NCI-H2107 treated with DMSO at 0.1 percent for 48 hours (cell line): ENCODE data around the gene FAM217A.
A peak's percentile ranks its signal among the peaks of the same experiment; 100 is the strongest.
"Not testable (repeated sequence)": the region's sequence is repeated elsewhere in the genome, so short reads cannot be mapped to it uniquely, and the experiment has no call there.

Experiments used
- DNase-seq: peaks from one replicate; lab custom pipeline; 2025; ENCODE audit not compliant: unreplicated experiment; lab: John Stamatoyannopoulos, UW

FAM217A gene, protein sequence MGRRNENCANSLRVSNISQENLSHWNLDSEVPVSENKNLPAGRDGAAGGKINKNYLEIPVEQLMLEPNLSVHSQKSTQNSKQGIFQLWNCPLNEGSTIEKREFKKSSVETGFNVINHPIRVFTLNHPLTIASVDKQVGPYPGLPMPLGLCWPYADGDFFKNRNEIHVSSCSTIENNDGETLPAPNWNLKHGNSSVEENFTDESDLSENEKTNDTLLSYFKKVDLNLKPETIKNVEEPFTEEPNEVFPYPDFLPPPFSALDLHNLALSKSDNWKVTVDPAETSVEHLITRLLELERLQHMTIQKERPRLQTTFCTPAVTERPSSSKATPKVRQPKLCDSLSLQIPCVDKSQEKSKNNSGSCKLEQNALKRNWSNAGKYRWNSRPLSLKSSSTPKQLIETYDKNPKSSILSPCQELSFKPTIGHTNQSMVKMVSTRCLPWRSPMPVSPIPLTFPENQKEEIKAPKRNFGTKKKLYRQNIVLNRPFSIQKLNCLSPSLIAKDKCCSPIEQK

DNA sequence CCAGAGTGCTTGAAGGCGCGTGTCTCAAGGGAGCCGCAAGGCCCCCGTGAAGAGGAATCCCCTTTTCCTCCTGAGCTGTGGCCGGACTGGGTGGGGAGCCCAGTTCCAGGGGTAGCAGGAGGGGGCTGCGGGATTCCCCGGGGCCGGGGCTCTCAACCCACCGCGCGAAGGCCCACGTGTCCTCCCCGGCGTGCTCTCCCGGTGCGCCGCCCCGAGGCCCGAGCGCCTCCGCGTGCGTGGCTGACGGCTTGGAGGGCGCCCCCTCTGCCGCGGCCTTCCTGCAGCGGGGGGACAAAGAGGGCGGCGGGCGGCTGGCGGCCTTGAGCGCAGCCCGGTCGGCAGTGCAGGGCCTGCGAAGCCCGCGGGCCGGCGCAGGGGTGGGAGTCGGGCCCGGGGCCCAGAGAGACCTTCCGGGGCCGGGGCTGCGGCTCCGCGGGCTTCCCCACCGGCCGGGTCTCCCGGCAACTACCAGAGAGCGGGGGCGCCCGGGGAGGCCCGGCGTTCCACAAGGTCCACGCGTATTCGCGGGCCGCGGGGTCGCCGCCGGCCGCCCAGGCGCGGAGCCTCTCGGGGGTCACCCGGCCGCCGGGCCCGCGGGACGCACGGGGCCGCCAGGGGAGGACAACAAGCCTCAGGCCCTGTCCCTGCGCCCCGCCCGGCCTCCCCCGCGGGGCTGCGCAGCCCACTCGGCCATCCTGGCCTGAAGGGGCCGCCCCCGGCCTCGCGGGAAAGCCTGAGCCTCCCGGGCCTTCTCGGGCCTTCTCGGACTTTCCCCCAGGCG is at the start of gene FAM217A:
Gene FAM217A (minus strand): TSS at position 447 of the 781 bp plus-strand sequence. CDS start 1,723 bp downstream, outside the sequence.
- DNase-seq, result no peak

DNA sequence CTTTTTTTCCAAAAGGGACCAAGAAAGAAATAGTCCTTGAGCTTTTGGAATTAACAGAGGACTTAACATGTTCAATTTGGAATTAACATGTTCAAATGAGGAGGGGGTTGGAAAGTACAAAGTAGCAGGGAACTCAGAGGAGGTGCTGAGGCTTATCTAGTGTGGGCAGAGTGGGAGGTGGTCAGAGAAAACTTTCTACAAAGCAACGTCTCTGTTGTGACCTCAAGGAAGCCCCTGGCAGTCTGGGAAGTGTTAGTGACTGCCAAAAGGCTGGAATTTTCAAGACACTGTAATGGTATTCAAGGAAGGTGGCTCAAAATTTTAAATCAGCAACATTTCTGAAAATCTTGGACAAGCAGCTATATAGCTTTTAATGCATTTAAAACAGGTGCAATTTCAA is 49.1 kb upstream of the FAM217A start:
- DNase-seq, result no peak

DNA sequence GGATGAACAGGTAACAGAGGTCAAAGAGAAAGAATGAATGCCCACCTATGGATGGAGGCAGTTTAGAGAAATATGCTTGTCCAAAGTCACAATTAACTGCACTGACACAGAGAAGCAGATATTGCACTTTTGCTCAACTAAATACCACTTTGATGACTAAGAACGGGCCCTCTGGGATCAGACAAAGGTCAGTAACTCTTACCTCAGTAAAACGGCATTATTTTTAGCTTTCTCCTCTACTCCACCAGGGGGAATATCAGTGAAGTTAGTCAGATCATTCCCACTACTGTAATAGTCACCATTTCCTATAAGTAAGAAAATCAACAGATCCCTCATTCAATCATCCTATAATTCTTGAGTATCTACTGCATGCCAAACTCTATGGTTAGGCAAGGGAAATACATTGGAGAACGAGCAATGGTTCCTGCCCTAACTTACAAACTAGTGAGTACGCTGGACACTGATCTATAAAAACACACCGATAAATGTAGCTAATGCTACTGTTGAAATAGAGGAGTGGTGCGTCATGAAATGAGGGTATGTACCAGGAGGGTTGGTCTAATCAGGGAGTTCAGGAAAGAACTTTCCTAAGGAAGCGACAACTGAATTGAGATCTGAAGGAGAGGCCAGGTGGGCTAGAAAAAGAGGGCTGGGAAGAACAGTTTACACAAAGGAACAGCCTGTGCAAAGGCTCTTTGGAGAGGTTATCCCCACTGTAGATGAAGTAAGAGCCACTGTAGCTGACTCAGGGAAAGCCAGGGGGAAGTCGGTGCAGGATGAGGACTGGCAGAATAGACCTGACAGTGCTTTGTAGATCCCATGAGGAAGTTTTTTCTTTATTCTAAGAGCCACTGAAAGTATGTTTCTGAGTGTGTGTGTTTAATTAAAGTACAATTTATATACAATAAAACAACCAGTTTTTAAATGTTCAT is 47.3 kb upstream of the FAM217A start:
- DNase-seq, result no peak

DNA sequence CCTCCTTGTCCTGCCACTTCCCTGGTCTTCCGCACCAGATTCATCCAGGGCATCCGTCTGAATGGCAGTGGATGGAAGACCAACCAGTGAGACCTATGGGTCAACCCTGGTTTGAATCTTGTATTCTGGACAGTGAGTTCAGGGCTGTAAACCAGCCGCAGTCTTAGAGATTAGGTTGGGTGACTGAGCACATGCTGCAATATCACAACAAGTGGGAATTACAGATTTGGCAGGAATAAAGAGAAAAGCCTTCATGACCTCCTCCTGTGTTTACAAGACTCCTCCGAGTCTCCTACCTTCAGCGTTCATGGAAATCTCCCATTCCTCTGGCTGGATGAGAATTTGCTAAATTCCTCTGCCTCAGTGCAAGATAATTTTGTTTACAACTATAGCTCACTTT is 46.6 kb upstream of the FAM217A start:
- DNase-seq, result no peak

DNA sequence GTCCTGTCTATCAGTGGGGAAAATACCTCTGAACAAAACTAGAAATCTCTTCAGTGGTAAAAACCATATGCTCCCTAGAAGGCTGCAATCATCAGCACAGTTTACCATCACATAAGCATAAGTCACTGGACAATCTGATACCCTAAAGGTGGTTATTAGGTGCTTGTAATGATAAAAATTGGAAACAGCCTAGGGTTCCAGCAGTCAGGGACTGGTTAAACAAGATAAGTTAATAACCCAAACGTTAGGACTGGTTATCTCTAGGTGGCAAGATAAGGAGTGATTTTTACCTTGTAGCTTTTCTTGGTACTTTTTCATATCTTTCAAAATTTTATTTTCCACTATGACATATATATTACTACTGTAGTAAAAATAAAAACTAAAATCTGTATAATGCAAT is 45.4 kb upstream of the FAM217A start:
- DNase-seq, result no peak

DNA sequence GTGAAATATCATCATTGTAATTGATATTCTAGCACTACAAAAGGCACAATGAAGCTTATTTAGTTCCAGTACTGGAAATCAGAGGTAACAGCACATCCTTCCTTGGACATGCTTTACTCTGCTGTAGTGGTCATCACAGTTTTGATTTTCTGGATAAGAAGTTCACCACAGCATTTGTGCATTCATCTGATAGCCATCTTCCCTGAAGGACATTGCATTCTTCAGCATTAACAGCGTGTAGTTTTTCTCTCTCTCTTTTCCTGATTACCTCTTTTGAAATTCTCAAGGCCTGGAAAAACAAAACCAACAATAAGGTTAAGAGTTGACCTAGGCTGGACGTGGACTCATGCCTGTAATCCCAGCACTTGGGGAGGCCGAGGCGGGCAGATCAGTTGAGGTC is 36.8 kb upstream of the FAM217A start:
- DNase-seq, result no peak

DNA sequence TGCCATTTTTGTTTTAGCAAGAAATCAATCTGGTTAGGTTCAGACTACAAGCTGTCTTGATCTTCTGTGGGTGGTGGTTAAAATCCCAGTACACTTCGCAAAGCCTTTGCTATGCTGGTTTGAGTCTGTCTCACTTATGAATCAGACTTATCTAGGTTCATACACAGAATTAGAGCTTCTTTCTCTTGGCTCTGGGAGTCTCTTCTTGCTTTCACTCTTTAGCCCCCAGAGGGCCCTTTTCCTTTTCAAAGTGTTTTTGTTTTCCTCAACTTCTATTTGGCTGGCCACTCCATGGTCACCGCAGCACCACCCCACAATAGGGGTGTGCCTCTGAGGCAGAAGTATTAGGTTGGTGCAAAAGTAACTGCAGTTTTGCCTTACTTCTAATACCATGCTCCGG is 35.2 kb upstream of the FAM217A start:
- no peak for DNase-seq

DNA sequence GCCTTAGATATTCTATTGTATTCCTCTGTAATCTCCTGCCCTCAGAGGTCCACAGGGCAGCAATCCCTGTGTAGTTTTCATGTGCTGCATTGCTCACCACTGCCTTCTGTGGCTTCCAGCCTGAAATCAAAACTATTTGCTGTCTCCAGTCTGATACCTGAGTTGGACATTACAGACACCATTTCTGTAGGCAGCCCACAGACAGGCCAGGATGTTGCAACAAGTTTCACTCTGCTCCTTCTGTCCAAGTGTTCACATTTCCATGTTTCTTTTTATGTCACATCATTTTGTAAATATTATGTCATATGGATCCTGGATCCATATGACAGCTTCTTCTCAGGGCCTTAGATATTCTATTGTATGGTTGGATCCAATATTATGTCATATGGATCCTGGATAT is 34.7 kb upstream of the FAM217A start:
- no peak for DNase-seq

DNA sequence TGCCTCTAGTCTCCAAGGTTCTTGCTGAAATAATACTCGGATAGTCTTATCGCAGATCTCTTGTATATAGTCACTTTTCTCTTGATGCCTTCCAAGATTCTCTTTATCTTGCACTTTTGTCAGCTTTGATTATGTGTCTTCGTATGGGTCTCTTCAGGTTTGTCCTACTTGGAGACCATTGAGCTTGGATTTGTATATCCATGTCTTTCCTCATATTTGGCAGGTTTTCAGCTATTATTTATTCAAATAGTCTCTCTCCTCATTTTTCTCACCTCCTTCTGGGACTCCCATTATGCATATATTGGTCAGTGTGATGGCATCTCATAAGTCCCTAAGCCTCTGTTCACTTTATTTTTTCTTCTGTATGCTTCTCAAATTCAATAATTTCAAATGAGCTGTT is 33.4 kb upstream of the FAM217A start:
- DNase-seq, result no peak

DNA sequence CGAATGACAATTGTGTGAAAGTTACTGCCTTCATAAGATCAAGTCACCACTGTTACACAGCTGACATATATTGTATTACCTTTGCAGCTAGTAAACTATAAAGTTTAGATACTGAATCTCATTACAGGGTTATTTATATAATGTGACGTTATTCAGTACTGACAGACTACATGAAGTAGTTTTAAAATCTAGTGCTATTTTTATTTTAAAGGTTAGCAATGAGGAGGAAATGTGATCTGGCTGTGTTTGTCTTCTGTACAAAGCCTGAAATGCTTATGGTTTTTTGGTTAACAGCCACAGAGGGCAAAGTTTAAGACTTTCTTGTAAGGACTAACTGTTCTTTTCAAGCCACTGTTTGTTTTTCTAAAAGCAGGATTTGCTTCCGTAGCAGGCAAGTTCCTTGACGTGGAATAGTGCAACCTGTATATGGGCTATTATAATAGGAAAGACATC is 30.5 kb upstream of the FAM217A start:
- not testable (repeated sequence) for DNase-seq

DNA sequence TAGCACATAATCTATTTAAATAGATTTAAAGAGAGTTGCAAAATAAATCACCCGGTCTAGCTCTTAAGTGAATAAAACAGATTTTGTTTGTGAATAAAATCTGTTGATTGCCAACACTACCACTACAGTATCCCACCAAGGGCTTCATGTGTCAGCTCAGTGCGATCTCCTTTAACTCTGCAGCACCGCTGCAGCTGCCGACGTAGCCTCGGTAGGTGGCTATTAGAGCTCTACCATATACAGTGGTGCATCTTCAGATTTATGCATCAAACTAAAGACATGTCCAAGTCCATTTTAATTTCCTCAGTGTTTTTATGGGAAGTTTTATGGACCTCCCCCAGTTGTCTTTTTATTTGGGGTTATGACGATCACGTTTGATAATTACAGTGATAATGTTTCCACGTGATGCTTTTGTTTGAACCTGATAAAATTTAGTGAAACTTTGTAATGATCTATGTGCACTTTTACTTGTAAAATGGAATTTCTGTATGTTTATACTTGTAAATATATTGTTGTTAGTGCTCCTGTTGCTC is 29.7 kb upstream of the FAM217A start:
- DNase-seq, result no peak

DNA sequence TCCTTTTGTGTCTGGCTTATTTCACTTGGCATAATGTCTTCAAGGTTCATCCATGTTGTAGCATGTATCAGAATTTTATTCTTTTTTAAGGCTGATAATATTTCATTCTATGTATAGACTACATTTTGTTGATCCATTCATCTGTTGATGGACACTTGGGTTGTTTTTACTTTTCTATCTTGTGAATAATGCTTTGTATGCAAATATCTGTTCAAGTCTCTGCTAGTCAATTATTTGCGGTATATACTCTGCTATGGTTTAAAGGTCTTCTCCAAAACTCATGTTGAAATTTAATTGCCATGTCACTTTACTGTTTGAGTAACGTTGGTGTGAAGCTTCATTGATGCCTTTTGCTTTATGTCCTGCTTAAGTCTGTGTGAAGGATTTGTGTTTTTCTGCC is 28.9 kb upstream of the FAM217A start:
- no peak for DNase-seq

DNA sequence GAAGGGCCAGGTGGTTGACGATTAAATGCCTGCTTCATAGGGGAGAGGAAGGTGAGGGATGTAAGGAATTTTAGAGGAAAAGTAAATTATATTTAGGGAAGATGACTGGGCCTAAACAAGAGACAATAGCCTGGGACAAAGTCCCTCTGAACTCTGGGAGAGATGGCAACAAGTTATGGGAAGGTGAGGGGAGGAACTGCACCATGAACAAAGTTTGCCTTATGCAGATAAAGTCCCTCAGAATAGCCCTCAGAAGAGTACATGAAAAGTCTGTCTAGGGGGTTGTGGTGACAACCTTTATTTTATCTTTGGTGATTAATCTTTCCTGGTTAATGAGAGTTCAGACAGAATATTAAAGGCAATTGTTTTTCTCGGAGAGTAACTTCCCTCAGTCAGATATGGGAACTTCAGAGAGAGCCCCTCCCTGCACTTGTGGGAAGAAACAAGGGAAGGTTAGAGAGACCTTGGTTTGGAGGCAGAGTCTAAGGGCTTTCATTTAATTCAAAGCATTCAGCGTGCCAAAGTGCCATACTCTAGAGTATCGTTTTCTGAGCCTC is 27.1 kb upstream of the FAM217A start:
- no peak for DNase-seq

DNA sequence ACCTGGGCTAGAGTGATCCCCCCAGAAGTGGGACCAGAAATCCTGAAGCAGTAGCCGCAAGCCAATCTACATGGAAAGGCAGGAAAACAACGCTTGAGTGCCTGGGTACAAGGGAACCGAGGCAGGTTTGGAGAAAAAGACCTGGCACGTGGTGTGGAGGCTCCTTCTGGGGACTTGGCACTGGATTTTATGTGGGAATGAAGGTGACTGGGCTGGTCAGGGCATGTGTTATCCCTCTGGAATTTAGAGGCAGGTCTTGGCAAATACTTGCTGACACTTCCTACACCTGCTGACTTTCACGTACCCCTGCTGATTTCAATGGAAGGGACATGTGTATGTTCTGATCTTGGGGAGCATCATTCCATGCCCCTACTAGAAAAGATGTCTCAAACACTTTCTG is 25.0 kb upstream of the FAM217A start:
- no peak for DNase-seq

DNA sequence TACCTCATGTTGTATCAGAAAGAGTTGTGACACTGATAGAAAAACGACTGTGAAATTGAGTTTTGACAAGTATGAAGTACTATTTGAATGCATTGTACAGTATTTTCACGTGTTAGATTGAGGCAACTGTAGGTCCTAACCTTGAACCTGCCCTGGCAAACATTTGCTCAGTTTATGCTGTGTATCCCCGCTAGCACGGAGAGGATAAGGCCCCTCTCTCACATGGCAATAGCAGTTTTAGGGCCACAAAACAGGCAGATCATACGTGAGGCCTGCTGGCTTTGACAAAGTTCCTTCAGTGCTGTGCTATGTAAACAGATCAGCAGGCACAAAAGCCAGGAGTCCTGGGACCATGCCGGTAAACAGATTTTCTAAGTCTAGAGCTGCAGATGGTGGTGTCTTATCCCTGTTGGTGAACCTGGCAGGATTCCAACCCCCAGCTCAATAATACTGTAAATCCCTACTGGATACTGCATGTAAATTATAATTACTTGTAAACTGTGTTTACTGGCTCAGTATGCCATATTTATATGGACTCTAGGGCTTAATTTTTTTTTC is 23.8 kb upstream of the FAM217A start:
- no peak for DNase-seq

DNA sequence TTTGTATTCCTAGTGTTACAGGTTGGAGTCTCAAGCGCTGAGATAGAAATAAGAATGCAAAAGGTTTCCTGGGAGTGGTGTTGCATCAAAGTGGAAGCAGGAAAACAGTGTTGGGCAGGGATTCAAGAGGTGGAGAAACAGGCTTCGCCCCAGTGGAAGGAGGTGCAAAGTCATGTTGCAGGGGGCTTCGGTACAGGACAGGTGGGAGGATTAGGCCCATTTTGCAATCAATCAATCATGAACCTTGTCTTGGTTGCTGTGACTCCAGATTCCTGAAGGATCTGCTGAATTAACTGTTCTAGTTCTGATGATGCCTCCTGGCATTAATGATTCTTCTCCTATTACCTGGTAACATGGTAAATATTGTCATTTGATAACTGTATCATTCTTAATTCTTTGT is 22.4 kb upstream of the FAM217A start:
- DNase-seq, result no peak

DNA sequence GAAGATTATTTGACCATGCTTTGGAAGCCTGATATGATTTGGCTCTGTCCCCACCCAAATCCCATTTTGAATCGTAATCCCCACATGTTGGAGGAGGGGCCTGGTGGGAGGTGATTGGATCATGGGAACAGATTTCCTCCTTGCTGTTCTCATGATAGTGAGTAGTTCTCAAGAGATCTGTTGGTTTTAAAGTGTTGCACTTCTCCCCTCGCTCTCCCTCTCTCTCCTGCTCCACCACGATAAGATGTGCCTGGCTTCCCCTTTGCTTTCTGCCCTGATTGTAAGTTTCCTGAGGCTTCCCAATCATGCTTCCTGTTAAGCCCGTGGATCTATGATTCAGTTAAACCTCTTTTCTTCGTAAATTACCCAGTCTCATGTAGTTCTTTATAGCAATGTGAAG is 21.7 kb upstream of the FAM217A start:
- DNase-seq, result no peak

DNA sequence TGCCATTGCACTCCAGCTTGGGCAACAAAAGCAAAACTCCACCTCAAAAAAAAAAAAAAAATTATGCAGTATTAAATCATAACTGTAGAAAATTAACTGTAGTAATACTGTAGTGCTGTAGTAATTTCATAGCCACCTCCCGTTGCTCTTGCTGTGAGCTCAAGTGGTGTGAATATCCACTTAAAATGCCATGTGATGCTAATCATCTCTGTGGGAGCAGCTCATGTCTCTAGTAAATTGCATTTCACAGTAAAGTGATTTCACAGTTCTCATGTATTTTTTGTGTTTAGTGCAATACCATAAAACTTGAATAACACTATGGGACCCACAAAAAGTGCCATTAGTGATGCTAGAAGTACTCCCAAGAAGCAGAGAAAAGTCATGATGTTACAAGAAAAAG is 14.4 kb upstream of the FAM217A start:
- peak; percentile 37 for DNase-seq

DNA sequence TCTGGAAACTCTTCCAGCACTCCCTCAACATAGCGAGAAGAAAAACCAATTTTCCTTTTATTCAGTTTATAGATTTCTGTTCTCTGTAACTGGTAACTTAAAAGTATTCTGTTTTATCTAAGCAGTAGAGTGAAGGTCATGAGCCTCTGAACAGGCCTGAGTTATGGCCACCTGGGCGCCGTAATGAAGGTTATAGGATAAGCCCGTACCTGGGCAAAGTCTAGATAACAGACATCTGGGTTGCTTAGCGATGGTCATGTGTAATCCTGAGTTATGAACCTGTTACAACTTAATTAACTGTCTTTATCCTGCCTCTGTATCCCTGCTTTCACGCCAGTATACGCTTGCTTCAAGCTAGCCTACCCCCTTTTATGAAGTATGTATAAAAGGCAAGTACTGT is 13.0 kb upstream of the FAM217A start:
- DNase-seq, result no peak

DNA sequence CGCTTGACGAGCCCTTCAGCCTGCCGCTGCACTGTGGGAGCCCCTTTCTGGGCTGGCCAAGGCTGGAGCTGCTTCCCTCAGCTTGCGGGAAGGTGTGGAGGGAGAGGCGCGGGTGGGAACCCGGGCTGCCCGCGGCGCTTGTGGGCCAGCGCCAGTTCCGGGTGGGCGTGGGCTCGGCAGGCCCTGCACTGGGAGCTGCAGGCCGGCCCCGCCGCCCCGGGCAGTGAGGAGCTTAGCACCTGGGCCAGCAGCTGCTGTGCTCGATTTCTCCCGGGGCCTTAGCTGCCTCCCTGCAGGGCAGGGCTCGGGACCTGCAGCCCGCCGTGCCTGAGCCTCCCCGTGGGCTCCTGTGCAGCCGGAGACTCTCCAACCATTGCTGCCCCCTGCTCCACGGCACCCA is 11.1 kb upstream of the FAM217A start:
- not testable (repeated sequence) for DNase-seq
